Parathyroid adenoma (tissue), 2 donors: ENCODE results near the gene SPATA18.

Experiments
- H2AFZ ChIP-seq: fragments of 300-600 bp; sonication (generic); one replicate; pipeline ENCODE4 v1.7.0; 2017; ENCODE audit warnings: antibody characterized with exemption, mild to moderate bottlenecking
- H3K27ac ChIP-seq: fragments of 300-600 bp; sonication (generic); one replicate; pipeline ENCODE4 v1.7.0; 2017
- H3K27me3 ChIP-seq: fragments of 300-600 bp; sonication (generic); one replicate; pipeline ENCODE4 v1.7.0; 2017; ENCODE audit warnings: low read length; ENCODE audit not compliant: control insufficient read depth, insufficient read depth
- H3K36me3 ChIP-seq: fragments of 300-600 bp; sonication (generic); one replicate; pipeline ENCODE4 v1.7.0; 2017; ENCODE audit warnings: low read length; ENCODE audit not compliant: control insufficient read depth, insufficient read depth
- H3K4me1 ChIP-seq: fragments of 300-600 bp; sonication (generic); one replicate; pipeline ENCODE4 v1.7.0; 2017; ENCODE audit warnings: control low read depth
- H3K4me2 ChIP-seq: fragments of 300-600 bp; sonication (generic); one replicate; pipeline ENCODE4 v1.7.0; 2017; ENCODE audit warnings: low read length
- H3K4me3 ChIP-seq: fragments of 300-600 bp; sonication (generic); one replicate; pipeline ENCODE4 v1.7.0; 2017; ENCODE audit warnings: low read depth, low read length
- H3K79me2 ChIP-seq: fragments of 300-600 bp; sonication (generic); one replicate; pipeline ENCODE4 v1.7.0; 2017; ENCODE audit warnings: control low read depth
- H3K9ac ChIP-seq: fragments of 300-600 bp; sonication (generic); one replicate; pipeline ENCODE4 v1.7.0; 2017; ENCODE audit warnings: mild to moderate bottlenecking
- H3K9me3 ChIP-seq: fragments of 300-600 bp; sonication (generic); one replicate; pipeline ENCODE4 v1.7.0; 2017; ENCODE audit warnings: low read length; ENCODE audit not compliant: control insufficient read depth
- CTCF ChIP-seq: fragments of 300-600 bp; sonication (generic); IDR thresholded peaks from one replicate; pipeline ENCODE4 v1.7.0; 2017; ENCODE audit warnings: antibody characterized with exemption, mild to moderate bottlenecking
- donor health status: primary hyperparathyroidism.

SPATA18 gene, protein sequence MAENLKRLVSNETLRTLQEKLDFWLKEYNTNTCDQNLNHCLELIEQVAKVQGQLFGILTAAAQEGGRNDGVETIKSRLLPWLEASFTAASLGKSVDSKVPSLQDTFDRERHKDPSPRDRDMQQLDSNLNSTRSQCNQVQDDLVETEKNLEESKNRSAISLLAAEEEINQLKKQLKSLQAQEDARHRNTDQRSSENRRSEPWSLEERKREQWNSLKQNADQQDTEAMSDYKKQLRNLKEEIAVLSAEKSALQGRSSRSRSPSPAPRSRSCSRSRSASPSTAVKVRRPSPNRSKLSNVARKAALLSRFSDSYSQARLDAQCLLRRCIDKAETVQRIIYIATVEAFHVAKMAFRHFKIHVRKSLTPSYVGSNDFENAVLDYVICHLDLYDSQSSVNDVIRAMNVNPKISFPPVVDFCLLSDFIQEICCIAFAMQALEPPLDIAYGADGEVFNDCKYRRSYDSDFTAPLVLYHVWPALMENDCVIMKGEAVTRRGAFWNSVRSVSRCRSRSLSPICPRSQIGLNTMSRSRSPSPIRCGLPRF

DNA sequence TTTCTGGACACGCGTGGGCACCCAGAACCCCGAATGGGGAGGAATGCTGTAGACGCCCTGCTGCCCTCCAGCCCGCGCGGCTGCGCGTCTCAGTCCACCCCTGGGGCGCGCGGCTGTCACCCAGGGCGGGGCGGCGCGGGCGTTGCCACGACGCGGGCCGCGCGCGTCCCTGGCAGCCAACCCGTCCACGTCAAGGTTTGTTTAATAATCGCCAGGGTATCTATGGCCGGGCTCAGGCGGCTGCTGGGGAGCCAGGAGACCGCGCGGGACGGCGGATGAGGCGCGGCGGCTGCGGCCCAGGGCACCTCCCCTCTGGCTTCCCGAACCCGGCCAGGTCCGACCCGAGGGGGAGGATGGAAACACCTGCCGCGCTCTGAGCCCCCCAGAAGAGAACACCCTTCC lies at the start of gene SPATA18:
TSS of gene SPATA18 (plus strand) at position 92 of the 402 bp plus-strand sequence. CDS start 401 bp downstream, outside the sequence.
- Histone ChIP-seq H2AFZ (peak within 1 kb of the TSS; percentile 83), H3K9me3 (no peaks in the 10 kb centered on the region), H3K27me3 (no peaks in the 10 kb centered on the region), H3K4me2 (peak within 1 kb of the TSS; percentile 95), H3K4me3 (peak within 1 kb of the TSS; percentile 70), H3K9ac (no peak within 1 kb of the TSS), H3K4me1 (no peaks in the 10 kb centered on the region), H3K79me2 (no peaks in the 10 kb centered on the region), H3K27ac (peak within 1 kb of the TSS; percentile 36), H3K36me3 (no peaks in the 10 kb centered on the region)
- no peak for TF ChIP-seq CTCF

DNA sequence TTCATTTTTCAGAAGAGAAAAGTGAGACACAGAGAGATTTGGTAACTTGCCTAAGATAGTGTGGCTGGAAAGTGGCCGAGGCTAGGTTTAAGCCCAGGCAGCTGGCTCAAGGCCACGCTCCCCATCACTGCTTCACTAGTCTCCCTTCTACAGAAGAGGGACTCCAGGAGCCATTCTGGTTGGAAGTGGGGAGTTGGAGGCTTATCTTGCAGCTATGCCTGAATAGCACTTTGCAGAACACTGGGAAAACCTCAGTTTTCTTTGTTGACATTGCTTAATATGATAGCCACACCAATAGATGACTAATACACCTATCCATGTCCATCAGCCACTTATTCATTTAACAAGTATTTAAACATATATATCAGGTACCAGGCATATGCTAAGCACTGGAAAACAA lies 49.5 kb upstream of the SPATA18 start:
- TF ChIP-seq CTCF = no peak
- H3K9me3 ChIP-seq = no peaks in the 10 kb centered on the region
- H3K4me1 ChIP-seq = no peaks in the 10 kb centered on the region
- no peaks in the 10 kb centered on the region for H3K27me3 ChIP-seq
- H3K9ac ChIP-seq = no peak overlapping the region
- no peaks in the 10 kb centered on the region for H3K79me2 ChIP-seq
- H3K36me3 ChIP-seq = no peaks in the 10 kb centered on the region
- no peak overlapping the region for H3K4me2 ChIP-seq
- no peak overlapping the region for H3K4me3 ChIP-seq
- no peak overlapping the region for H2AFZ ChIP-seq
- no peak overlapping the region for H3K27ac ChIP-seq

GRCh38 chr4:52004414-52004813 lies 46.7 kb upstream of the SPATA18 start:
- Histone ChIP-seq H2AFZ (no peak overlapping the region), H3K27me3 (no peaks in the 10 kb centered on the region), H3K4me1 (no peaks in the 10 kb centered on the region), H3K4me3 (no peak overlapping the region), H3K9me3 (no peaks in the 10 kb centered on the region), H3K9ac (no peak overlapping the region), H3K79me2 (no peaks in the 10 kb centered on the region), H3K4me2 (no peak overlapping the region), H3K36me3 (no peaks in the 10 kb centered on the region), H3K27ac (no peak overlapping the region)
- TF ChIP-seq CTCF = no peak

- no peak for TF ChIP-seq CTCF
- Histone ChIP-seq H3K27me3 (no peaks in the 10 kb centered on the region), H3K4me3 (no peak overlapping the region), H3K9me3 (no peaks in the 10 kb centered on the region), H3K9ac (no peak overlapping the region), H3K27ac (no peak overlapping the region), H3K4me1 (no peaks in the 10 kb centered on the region), H2AFZ (no peak overlapping the region), H3K4me2 (no peak overlapping the region), H3K79me2 (no peaks in the 10 kb centered on the region), H3K36me3 (no peaks in the 10 kb centered on the region)
These were observed 45.4 kb upstream of the SPATA18 start for GRCh38 chr4:52005604-52006273.
